ENCODE measurements around the gene ANGPTL3.

The ANGPTL3 gene

GRCh38 chr1:62637392-62638105 is 40.2 kb downstream of the ANGPTL3 start:
- DNase-seq, result no peak

- no peak for DNase-seq
These were observed 46.0 kb downstream of the ANGPTL3 start for GRCh38 chr1:62643283-62643682.

- DNase-seq, result no peak
These were observed 55.1 kb downstream of the ANGPTL3 start for GRCh38 chr1:62652387-62652786.

GRCh38 chr1:62654744-62655143 is 57.4 kb downstream of the ANGPTL3 start:
- DNase-seq, result no peak
